Neural cell (in vitro differentiated cells): ENCODE results near the gene IFRD1. TPM values are rescaled to one million over a fixed set of nuclear protein-coding genes. Genes with fewer than 3 reads are reported as not detected.
"Not testable (repeated sequence)": the region's sequence is repeated elsewhere in the genome, so short reads cannot be mapped to it uniquely, and the experiment has no call there.

ENCODE experiments used
- H2AFZ ChIP-seq: fragments of 200-600, 300-800 bp; sonication (generic), shearing (Covaris generic); 2 replicates; pipeline ENCODE4 v1.6.0; 2014; ENCODE audit warnings: low read depth, mild to moderate bottlenecking, antibody characterized with exemption, low read length, moderate library complexity
- H3F3A ChIP-seq: fragments of 200-600 bp; shearing (Covaris generic); 2 replicates; pipeline ENCODE4 v1.6.1; 2016; ENCODE audit warnings: mild to moderate bottlenecking, moderate library complexity, mixed read lengths, antibody characterized with exemption, low read length; ENCODE audit not compliant: insufficient read depth, poor library complexity, severe bottlenecking
- H3K27ac ChIP-seq: fragments of 200-600, 300-800 bp; sonication (generic), shearing (Covaris generic); 2 replicates; pipeline ENCODE4 v1.5.1; 2014; ENCODE audit warnings: mild to moderate bottlenecking, low read length, moderate library complexity
- H3K27me3 ChIP-seq: fragments of 300-800, 200-600 bp; sonication (generic), shearing (Covaris generic); 2 replicates; pipeline ENCODE4 v1.6.0; 2014; ENCODE audit warnings: mild to moderate bottlenecking, low read depth, low read length, moderate library complexity; ENCODE audit not compliant: insufficient read depth
- H3K36me3 ChIP-seq: fragments of 300-800, 200-600 bp; sonication (generic), shearing (Covaris generic); 2 replicates; pipeline ENCODE4 v1.5.1; 2014; ENCODE audit warnings: mild to moderate bottlenecking, antibody characterized with exemption, low read length, moderate library complexity; ENCODE audit not compliant: insufficient read depth
- H3K4me2 ChIP-seq: fragments of 300-800, 200-600 bp; sonication (generic), shearing (Covaris generic); 2 replicates; pipeline ENCODE4 v1.6.0; 2014; ENCODE audit warnings: mild to moderate bottlenecking, low read length
- H3K4me3 ChIP-seq: fragments of 300-800, 200-600 bp; sonication (generic), shearing (Covaris generic); 2 replicates; pipeline ENCODE4 v1.5.1; 2014; ENCODE audit warnings: mild to moderate bottlenecking, low read length, moderate library complexity
- H3K79me2 ChIP-seq: fragments of 200-600 bp; shearing (Covaris generic); replicated peaks from 2 replicates; pipeline ENCODE4 v1.6.0; 2014; ENCODE audit warnings: mild to moderate bottlenecking, low read length, moderate library complexity; ENCODE audit not compliant: insufficient read depth
- H3K9ac ChIP-seq: fragments of 300-800, 200-600 bp; sonication (generic), shearing (Covaris generic); 2 replicates; pipeline ENCODE4 v1.6.1; 2016; ENCODE audit warnings: mild to moderate bottlenecking, low read length, mixed read lengths
- H3K9me2 ChIP-seq: fragments of 200-600 bp; shearing (Covaris generic); 2 replicates; pipeline ENCODE4 v1.6.1; 2016; ENCODE audit warnings: mild to moderate bottlenecking, low read length, mixed read lengths; ENCODE audit not compliant: insufficient read depth
- H3K9me3 ChIP-seq: fragments of 200-600, 300-800 bp; sonication (generic), shearing (Covaris generic); 2 replicates; pipeline ENCODE4 v1.6.1; 2016; ENCODE audit warnings: mild to moderate bottlenecking, mixed run types, low read length, moderate library complexity, mixed read lengths
- H4K20me1 ChIP-seq: fragments of 200-600 bp; shearing (Covaris generic); 2 replicates; pipeline ENCODE4 v1.6.1; 2016; ENCODE audit warnings: mild to moderate bottlenecking, mixed run types; ENCODE audit not compliant: insufficient read depth
- CTCF ChIP-seq: fragments of 450-650 bp; IDR thresholded peaks from 2 replicates; pipeline ENCODE4 v1.5.1; 2014; ENCODE audit warnings: antibody characterized with exemption, mild to moderate bottlenecking, moderate library complexity; ENCODE audit not compliant: poor library complexity, severe bottlenecking
- EZH2 ChIP-seq: fragments of 200-600, 300-800 bp; shearing (Covaris generic), sonication (generic); IDR thresholded peaks from 2 replicates; pipeline ENCODE4 v1.6.1; 2014; ENCODE audit warnings: antibody characterized with exemption, low read length, borderline replicate concordance, mild to moderate bottlenecking; ENCODE audit not compliant: insufficient read depth, poor library complexity, severe bottlenecking
- MXI1 ChIP-seq: fragments of 450-650 bp; conservative IDR thresholded peaks from 2 replicates; pipeline ENCODE4 v1.6.1; 2014; ENCODE audit warnings: antibody characterized with exemption, mild to moderate bottlenecking; ENCODE audit not compliant: poor library complexity, severe bottlenecking
- POLR2AphosphoS5 ChIP-seq: IDR thresholded peaks from 2 replicates; pipeline ENCODE4 v1.6.1; 2012
- RAD21 ChIP-seq: fragments of 450-650 bp; conservative IDR thresholded peaks from 2 replicates; pipeline ENCODE4 v1.6.1; 2014; ENCODE audit warnings: antibody characterized with exemption, mild to moderate bottlenecking, moderate library complexity
- REST ChIP-seq: IDR thresholded peaks from 2 replicates; pipeline ENCODE4 v1.6.1; 2012; ENCODE audit warnings: borderline replicate concordance
- SMC3 ChIP-seq: fragments of 450-650 bp; conservative IDR thresholded peaks from 2 replicates; pipeline ENCODE4 v1.6.1; 2014; ENCODE audit warnings: antibody characterized with exemption, mild to moderate bottlenecking, moderate library complexity; ENCODE audit not compliant: poor library complexity
- TAF1 ChIP-seq: IDR thresholded peaks from 2 replicates; pipeline ENCODE4 v1.6.1; 2012; ENCODE audit warnings: low read depth
- polyA plus RNA-seq: library from polyadenylated mRNA; depleted of rRNA; stranded (reverse); fragments of >200 nt; gene quantifications from 2 replicates; pipeline ENCODE4 v1.2.3, GENCODE V29; 2014

The IFRD1 gene
- polyA plus RNA-seq, 1 donor from 2014 or later = 270 TPM

- not testable (repeated sequence) for H3K36me3 ChIP-seq, H3F3A ChIP-seq, H3K27me3 ChIP-seq, H3K9me2 ChIP-seq, H4K20me1 ChIP-seq, H3K79me2 ChIP-seq, H3K4me2 ChIP-seq, H3K9ac ChIP-seq, H3K4me3 ChIP-seq, H3K9me3 ChIP-seq
- Histone ChIP-seq H2AFZ (peak overlapping the region; percentile 21), H3K27ac (peak overlapping the region; percentile 15)
- peak; percentile 32 for TF ChIP-seq CTCF
Measured at GRCh38 chr7:112516418-112516817, 66.2 kb downstream of the IFRD1 start.

GRCh38 chr7:112517487-112517886, 67.2 kb downstream of the IFRD1 start:
- Histone ChIP-seq H3K79me2 (no peaks in the 10 kb centered on the region), H3K9me3 (no peaks in the 10 kb centered on the region), H3K36me3 (no peaks in the 10 kb centered on the region), H4K20me1 (no peaks in the 10 kb centered on the region), H3F3A (no peaks in the 10 kb centered on the region), H2AFZ (no peak overlapping the region), H3K27ac (no peak overlapping the region), H3K9ac (no peak overlapping the region), H3K4me3 (no peak overlapping the region), H3K4me2 (no peak overlapping the region), H3K27me3 (no peaks in the 10 kb centered on the region), H3K9me2 (no peaks in the 10 kb centered on the region)
- TF ChIP-seq REST = no peak
- TF ChIP-seq RAD21 = no peak
- TF ChIP-seq SMC3 = no peak

GRCh38 chr7:112520787-112521186, 70.5 kb downstream of the IFRD1 start:
- no peaks in the 10 kb centered on the region for H3F3A ChIP-seq

More at GRCh38 chr7:112520787-112521186, 70.5 kb downstream of the IFRD1 start:
- H3K9me2 ChIP-seq = no peaks in the 10 kb centered on the region
- no peaks in the 10 kb centered on the region for H3K27me3 ChIP-seq
- no peaks in the 10 kb centered on the region for H3K79me2 ChIP-seq
- H3K4me2 ChIP-seq = no peak overlapping the region
- no peaks in the 10 kb centered on the region for H3K9me3 ChIP-seq
- no peaks in the 10 kb centered on the region for H4K20me1 ChIP-seq
- H2AFZ ChIP-seq = no peak overlapping the region
- no peaks in the 10 kb centered on the region for H3K36me3 ChIP-seq
- H3K27ac ChIP-seq = no peak overlapping the region
- H3K9ac ChIP-seq = no peak overlapping the region
- TF ChIP-seq EZH2 (no peak), REST (no peak), MXI1 (no peak), CTCF (no peak), POLR2AphosphoS5 (no peak), TAF1 (no peak), SMC3 (no peak), RAD21 (no peak)
- H3K4me3 ChIP-seq = no peak overlapping the region
